Adrenal gland (tissue), 12 donors: ENCODE data around the gene NRXN3. TPM values are rescaled to one million over a fixed set of nuclear protein-coding genes. Genes with fewer than 3 reads are reported as not detected.

Experiments used
- DNase-seq, 7 donors: peaks; one replicate each; pipeline ENCODE4 v3.0.0-alpha.2; 2019 to 2020
- H3K27ac ChIP-seq, 5 donors: fragments of 200-600 bp; sonication (generic) in 4 of 5; 1 replicate in 3 of 5; 2 replicates in 2 of 5; pipeline versions ENCODE4 v1.5.1 to v1.8.0; 2016 to 2020; ENCODE audit warnings: mild to moderate bottlenecking in 1 of 5
- H3K27me3 ChIP-seq: fragments of 200-600 bp; 2 replicates; pipeline ENCODE4 v1.8.0; 2021
- H3K36me3 ChIP-seq, 2 donors: fragments of 200-600 bp; replicated peaks in 1 of 2; 1 replicate in 1 of 2; 2 replicates in 1 of 2; pipeline versions ENCODE4 v1.5.1 to v1.8.0; 2018 to 2022
- H3K4me1 ChIP-seq, 2 donors: fragments of 200-600 bp; replicated peaks in 1 of 2; 1 replicate in 1 of 2; 2 replicates in 1 of 2; pipeline versions ENCODE4 v1.5.1 to v1.8.0; 2018 to 2021
- H3K4me3 ChIP-seq, 4 donors: fragments of 200-600 bp; sonication (generic) in 3 of 4; one replicate each; pipeline ENCODE4 v1.5.1; 2016 to 2018
- H3K9me3 ChIP-seq, 3 donors: fragments of 200-600 bp; sonication (generic) in 1 of 3; replicated peaks in 1 of 3; 1 replicate in 2 of 3; 2 replicates in 1 of 3; pipeline versions ENCODE4 v1.5.1 to v1.8.0; 2016 to 2021
- CTCF ChIP-seq, 6 experiments: fragments of 450-650 bp in 4 of 6; fragments of 200-600 bp in 2 of 6; sonication (generic) in 1 of 6; IDR thresholded peaks; 1 replicate in 5 of 6; 2 replicates in 1 of 6; pipeline versions ENCODE4 v1.5.1 to v1.8.0; 2016 to 2021; ENCODE audit warnings: antibody characterized with exemption in 6 of 6, mild to moderate bottlenecking in 2 of 6, moderate library complexity in 1 of 6
- POLR2A ChIP-seq, 2 donors: fragments of 450-650 bp; IDR thresholded peaks; one replicate each; pipeline ENCODE4 v1.6.1; 2017; ENCODE audit warnings: antibody characterized with exemption in 2 of 2, mild to moderate bottlenecking in 2 of 2, moderate library complexity in 1 of 2
- WGBS, 4 donors: extraction: QIAGEN DNeasy Blood & Tissue Kit in 2 of 4; methylation state at CpG; one replicate each; pipeline versions ENCODE4 v1.1.5 to v1.1.7; 2013 to 2017; 5-methylcytosine and 5-hydroxymethylcytosine counted together
- intact Hi-C, 2 donors: fragments of 100-400 bp; cut with DNase I; formaldehyde crosslinking; loops; one replicate each; pipeline versions ENCODE4 v1.14.1 to v1.15.0; 2022 to 2023
- polyA plus RNA-seq, 3 donors: library from polyadenylated mRNA; stranded (reverse); fragments of 200-250 nt in 2 of 3; fragments of 350-450 nt in 1 of 3; fragmentation: Illumina TruSeq in 1 of 3; extraction: RNeasy Lipid Tissue Mini Kit (QIAGEN cat#74804) in 1 of 3; gene quantifications; one replicate each; pipeline ENCODE4 v1.2.3, GENCODE V29; 2013 to 2014
- total RNA-seq, 9 donors: library from RNA; depleted of rRNA in 4 of 9; stranded (reverse); fragments of >200 nt in 4 of 9; fragments of 120-200 nt in 1 of 9; fragmentation: NEBNext Ultra II Directional in 1 of 9; extraction: Animal tissue kit (Norgen Biotek cat#: 25700) in 1 of 9; gene quantifications; one replicate each; pipeline versions ENCODE4 v1.1.0 to v1.2.4, GENCODE V29; 2013 to 2023
- donor health status: healthy with polysubstance abuse.
- donor health status: Bipolar disorder and iron deficiency.
- donor health status: DM: yes; HTN: yes; CAD: no.
- donor health status: DM: no; HTN: no; CAD: no.
- donor health status: DM: no; HTN: no; CAD: no.
- donor health status: DM: yes; HTN: yes; CAD: no.

Gene NRXN3
- total and polyA plus RNA-seq, 12 donors, result 0.09 to 8.5 (median 1.6) TPM

GRCh38 chr14:79904497-79904896 is 1734.3 kb downstream of the NRXN3 start:
- intact Hi-C loops, result no loop called here
- WGBS, 4 donors, result 62 to 93% (median 86%) methylated on average over 1 of the region's 1 CpG
- no peaks in the 10 kb centered on the region for H3K36me3 ChIP-seq

GRCh38 chr14:79906994-79907393 is 1736.8 kb downstream of the NRXN3 start:
- H3K4me1 ChIP-seq, result no peaks in the 10 kb centered on the region
- no peak for DNase-seq
- intact Hi-C loops, result no loop called here
- 61 to 72% (median 70%) methylated on average over 1 of the region's 1 CpG for WGBS, 4 donors
- H3K9me3 ChIP-seq, result no peaks in the 10 kb centered on the region
- no peak overlapping the region for H3K4me3 ChIP-seq
- TF ChIP-seq POLR2A (IDR thresholded peaks at IDR 0.05) (no peak), CTCF (IDR thresholded peaks at IDR 0.05) (no peak)
- H3K36me3 ChIP-seq, result no peaks in the 10 kb centered on the region
- H3K27me3 ChIP-seq, result no peaks in the 10 kb centered on the region
- H3K27ac ChIP-seq, result no peak overlapping the region

More at GRCh38 chr14:79904497-79904896, 1734.3 kb downstream of the NRXN3 start:
- no peaks in the 10 kb centered on the region for H3K27me3 ChIP-seq
- H3K9me3 ChIP-seq, result no peaks in the 10 kb centered on the region
- DNase-seq, result no peak
- TF ChIP-seq CTCF (IDR thresholded peaks at IDR 0.05), result no peak
- TF ChIP-seq POLR2A (IDR thresholded peaks at IDR 0.05), result no peak
- H3K4me3 ChIP-seq, result no peak overlapping the region
- no peaks in the 10 kb centered on the region for H3K4me1 ChIP-seq
- H3K27ac ChIP-seq, result no peak overlapping the region

GRCh38 chr14:79910086-79910485 is 1739.9 kb downstream of the NRXN3 start:
- Histone ChIP-seq H3K4me3 (no peak overlapping the region), H3K27me3 (no peaks in the 10 kb centered on the region), H3K9me3 (no peaks in the 10 kb centered on the region), H3K27ac (no peak overlapping the region), H3K4me1 (no peaks in the 10 kb centered on the region), H3K36me3 (no peaks in the 10 kb centered on the region)
- no peak for DNase-seq
- WGBS, 4 donors, result 58 to 74% (median 66%) methylated on average over 2 of the region's 2 CpGs
- TF ChIP-seq CTCF (IDR thresholded peaks at IDR 0.05) (no peak), POLR2A (IDR thresholded peaks at IDR 0.05) (no peak)
- intact Hi-C loops, result no loop called here

GRCh38 chr14:79911744-79912143 is 1741.6 kb downstream of the NRXN3 start:
- TF ChIP-seq CTCF (IDR thresholded peaks at IDR 0.05), result no peak
- no peak for TF ChIP-seq POLR2A (IDR thresholded peaks at IDR 0.05)
- 59 to 74% (median 63%) methylated on average over 4 of the region's 4 CpGs for WGBS, 4 donors
- H3K27me3 ChIP-seq, result no peaks in the 10 kb centered on the region
- intact Hi-C loops, result no loop called here
- H3K27ac ChIP-seq, result no peak overlapping the region
- H3K4me3 ChIP-seq, result no peak overlapping the region
- H3K36me3 ChIP-seq, result no peaks in the 10 kb centered on the region
- no peaks in the 10 kb centered on the region for H3K9me3 ChIP-seq
- DNase-seq, result no peak
- H3K4me1 ChIP-seq, result no peaks in the 10 kb centered on the region
